Activated CD4-positive, alpha-beta T cell treated with anti-CD3 and anti-CD28 coated beads, Interleukin-2, amount 10 ng/mL, durations not matched to agents 24 days and 14 days (primary cell): ENCODE data around the gene NUP153. TPM values are rescaled to one million over a fixed set of nuclear protein-coding genes. Genes with fewer than 3 reads are reported as not detected.
"Not testable (repeated sequence)": the region's sequence is repeated elsewhere in the genome, so short reads cannot be mapped to it uniquely, and the experiment has no call there.

Experiments
- DNase-seq: peaks from one replicate; pipeline ENCODE4 v3.0.0; 2022
- H3K27ac Mint-ChIP-seq: one replicate; pipeline ENCODE4 v1.8.0; 2022; ENCODE audit warnings: mild to moderate bottlenecking, mixed read lengths
- H3K27me3 Mint-ChIP-seq: one replicate; pipeline ENCODE4 v1.8.0; 2022; ENCODE audit warnings: mixed read lengths
- H3K36me3 Mint-ChIP-seq: one replicate; pipeline ENCODE4 v1.8.0; 2022; ENCODE audit warnings: low read depth, mild to moderate bottlenecking, mixed read lengths
- H3K4me1 Mint-ChIP-seq: one replicate; pipeline ENCODE4 v1.8.0; 2021; ENCODE audit warnings: mixed read lengths
- H3K4me3 Mint-ChIP-seq: one replicate; pipeline ENCODE4 v1.8.0; 2022; ENCODE audit warnings: mild to moderate bottlenecking, moderate library complexity, mixed read lengths
- H3K9me3 Mint-ChIP-seq: one replicate; pipeline ENCODE4 v1.8.0; 2021; ENCODE audit warnings: mixed read lengths
- intact Hi-C: fragments of 100-400 bp; cut with micrococcal nuclease; formaldehyde crosslinking; loops from one replicate; pipeline ENCODE4 v1.15.1; 2023
- total RNA-seq: library from RNA; stranded (reverse); gene quantifications from 2 replicates; pipeline ENCODE4 v1.2.3, GENCODE V29; 2022

The NUP153 gene
- total RNA-seq: 108 and 109 TPM in 2 replicates

DNA sequence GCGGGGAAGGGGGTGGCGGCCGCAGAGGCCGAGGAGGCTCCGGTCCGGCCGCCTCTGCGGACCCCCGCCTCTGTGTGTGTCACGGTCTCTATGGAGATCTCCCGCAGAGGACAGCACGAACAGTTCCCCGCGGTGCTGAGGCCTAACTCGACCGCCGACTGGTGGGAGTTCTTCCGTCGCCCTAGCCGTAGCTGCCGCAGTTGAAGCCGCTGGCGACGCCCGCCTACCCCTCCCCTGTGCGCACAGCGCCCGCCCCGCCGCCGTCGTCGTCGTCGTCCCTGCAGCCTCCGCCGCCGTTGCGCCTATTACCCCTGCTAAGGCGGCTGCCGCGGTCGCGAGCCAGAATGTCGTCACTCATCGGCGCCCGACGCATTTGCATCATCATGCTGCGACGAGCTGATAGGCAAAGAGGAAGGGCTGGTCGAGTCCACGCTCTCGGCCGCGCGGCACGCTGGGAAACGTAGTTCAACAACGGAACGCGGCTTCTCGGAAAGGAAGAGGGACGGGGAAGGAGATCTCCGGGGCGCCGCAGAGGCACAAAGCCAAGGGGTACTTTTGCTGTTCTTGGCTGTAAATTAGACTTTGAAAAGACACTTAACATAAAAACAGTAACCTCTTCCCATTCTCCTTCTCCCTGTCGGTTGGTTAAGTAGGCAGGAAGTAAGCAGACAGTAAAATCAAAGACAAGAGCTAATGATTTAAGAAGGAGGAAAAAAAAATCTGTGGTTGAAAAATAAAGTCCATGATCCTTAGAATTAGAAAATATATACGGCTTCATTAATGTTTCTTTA, at the start of gene NUP153:
Gene NUP153 (minus strand): TSS at position 346 of the 791 bp plus-strand sequence. CDS start 538 bp downstream, outside the sequence.
- peaks cover 32% of the 10 kb centered on the region for H3K36me3 Mint-ChIP-seq
- peak within 1 kb of the TSS; percentile 90 for H3K4me3 Mint-ChIP-seq
- H3K27me3 Mint-ChIP-seq: peaks cover 2% of the 10 kb centered on the region
- intact Hi-C loops: loop anchor here (1.0 to 5.0 kb wide), 6 partner anchors 9 to 556 kb away; partner anchors contain the start of genes DEK, FAM8A1, KDM1B and TPMT
- peak within 1 kb of the TSS; percentile 95 for H3K27ac Mint-ChIP-seq
- H3K9me3 Mint-ChIP-seq: no peaks in the 10 kb centered on the region
- peak; percentile 100 for DNase-seq
- peaks cover 28% of the 10 kb centered on the region for H3K4me1 Mint-ChIP-seq

DNA sequence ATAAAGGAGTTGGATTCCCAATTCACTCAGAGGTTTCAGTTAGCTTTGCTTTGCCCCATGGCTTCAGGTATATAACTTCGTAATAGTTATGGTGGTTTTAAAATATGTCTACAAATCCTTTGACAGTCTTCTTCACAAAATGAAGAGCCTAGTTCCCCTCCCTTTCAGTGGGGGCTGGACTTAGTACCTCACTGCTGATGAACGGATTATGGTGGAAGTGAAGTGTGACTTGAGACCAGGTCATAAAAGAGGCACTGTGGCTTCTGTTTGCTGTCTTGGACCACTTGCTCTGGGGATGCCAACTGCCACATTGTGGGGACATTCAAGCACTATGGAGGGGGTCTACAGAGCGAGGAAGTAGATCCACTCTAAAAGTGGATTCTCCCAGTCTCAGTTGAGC, 47.5 kb upstream of the NUP153 start:
- Mint-ChIP-seq H3K36me3 (no peaks in the 10 kb centered on the region), H3K4me3 (no peak overlapping the region), H3K4me1 (no peaks in the 10 kb centered on the region), H3K27me3 (peaks cover 6% of the 10 kb centered on the region), H3K27ac (no peak overlapping the region), H3K9me3 (no peaks in the 10 kb centered on the region)
- DNase-seq: no peak
- intact Hi-C loops: no loop called here

DNA sequence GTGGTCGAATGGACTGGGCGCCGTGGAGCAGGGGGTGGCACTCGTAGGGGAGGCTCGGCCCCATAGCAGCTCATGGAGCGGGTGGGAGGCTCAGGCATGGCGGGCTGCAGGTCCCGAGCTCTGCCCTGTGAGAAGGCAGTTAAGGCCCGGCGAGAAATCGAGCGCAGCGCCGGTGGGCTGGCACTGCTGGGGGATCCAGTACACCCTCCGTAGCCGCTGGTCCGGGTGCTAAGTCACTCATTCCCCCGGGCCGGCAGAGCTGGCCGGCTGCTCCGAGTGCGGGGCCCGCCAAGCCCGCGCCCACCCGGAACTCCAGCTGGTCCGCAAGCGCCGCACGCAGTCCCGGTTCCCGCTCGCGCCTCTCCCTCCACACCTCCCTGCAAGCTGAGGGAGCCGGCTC, 38.6 kb upstream of the NUP153 start:
- H3K4me3 Mint-ChIP-seq, intact Hi-C loops, H3K9me3 Mint-ChIP-seq, H3K4me1 Mint-ChIP-seq, DNase-seq, H3K36me3 Mint-ChIP-seq, H3K27ac Mint-ChIP-seq, H3K27me3 Mint-ChIP-seq: not testable (repeated sequence)

DNA sequence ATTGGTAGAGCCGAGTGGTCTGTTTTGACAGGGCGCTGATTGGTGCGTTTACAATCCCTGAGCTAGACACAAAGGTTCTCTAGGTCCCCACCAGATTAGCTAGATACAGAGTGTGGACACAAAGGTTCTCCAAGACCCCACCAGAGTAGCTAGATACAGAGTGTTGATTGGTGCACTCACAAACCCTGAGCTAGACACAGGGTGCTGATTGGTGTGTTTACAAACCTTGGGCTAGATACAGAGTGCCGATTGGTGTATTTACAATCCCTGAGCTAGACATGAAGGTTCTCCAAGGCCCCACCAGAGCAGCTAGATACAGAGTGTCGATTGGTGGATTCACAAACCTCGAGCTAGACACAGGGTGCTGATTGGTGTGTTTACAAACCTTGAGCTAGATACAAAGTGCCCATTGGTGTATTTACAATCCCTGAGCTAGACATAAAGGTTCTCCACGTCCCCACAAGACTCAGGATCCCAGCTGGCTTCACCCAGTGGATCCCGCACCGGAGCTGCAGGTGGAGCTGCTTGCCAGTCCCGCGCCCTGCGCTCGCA, 38.1 kb upstream of the NUP153 start:
- intact Hi-C loops, H3K9me3 Mint-ChIP-seq, H3K27me3 Mint-ChIP-seq, DNase-seq, H3K36me3 Mint-ChIP-seq, H3K4me1 Mint-ChIP-seq, H3K4me3 Mint-ChIP-seq, H3K27ac Mint-ChIP-seq: not testable (repeated sequence)

DNA sequence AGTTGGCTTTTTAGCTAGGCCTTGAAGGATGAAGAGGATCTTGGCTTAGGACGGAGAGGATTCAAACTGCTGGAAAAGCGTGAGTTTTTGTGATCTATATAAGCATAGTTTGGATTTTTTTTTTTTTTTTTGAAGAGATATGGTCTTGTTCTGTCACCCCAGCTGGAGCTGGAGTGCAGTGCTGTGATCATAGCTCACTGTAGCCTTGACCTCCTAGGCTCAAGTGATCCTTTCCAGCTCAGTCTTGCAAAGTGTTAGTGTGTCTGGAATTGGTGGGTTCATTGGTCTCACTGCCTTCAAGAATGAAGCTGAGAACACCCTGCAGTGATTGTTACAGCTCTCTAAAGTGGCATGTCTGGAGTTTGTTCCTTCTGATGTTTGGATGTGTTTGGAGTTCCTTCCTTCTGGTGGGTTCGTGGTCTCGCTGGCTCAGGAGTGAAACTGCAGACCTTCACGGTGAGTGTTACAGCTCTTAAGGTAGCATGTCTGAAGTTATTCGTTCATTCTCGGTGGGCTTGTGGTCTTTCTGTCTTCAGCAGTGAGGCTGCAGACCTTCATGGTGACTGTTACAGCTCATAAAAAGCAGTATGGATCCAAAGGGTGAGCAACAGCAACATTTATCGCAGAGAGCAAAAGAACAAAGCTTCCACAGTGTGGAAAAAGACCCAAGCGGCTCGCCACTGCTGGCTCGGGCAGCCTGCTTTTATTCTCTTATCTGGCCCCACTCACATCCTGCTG, 37.5 kb upstream of the NUP153 start:
- H3K27ac Mint-ChIP-seq: no peak overlapping the region
- no peak for DNase-seq
- H3K27me3 Mint-ChIP-seq: peaks cover 2% of the 10 kb centered on the region
- H3K4me3 Mint-ChIP-seq: no peak overlapping the region
- H3K36me3 Mint-ChIP-seq: no peaks in the 10 kb centered on the region
- no peaks in the 10 kb centered on the region for H3K9me3 Mint-ChIP-seq
- intact Hi-C loops: no loop called here
- H3K4me1 Mint-ChIP-seq: peaks cover 2% of the 10 kb centered on the region

DNA sequence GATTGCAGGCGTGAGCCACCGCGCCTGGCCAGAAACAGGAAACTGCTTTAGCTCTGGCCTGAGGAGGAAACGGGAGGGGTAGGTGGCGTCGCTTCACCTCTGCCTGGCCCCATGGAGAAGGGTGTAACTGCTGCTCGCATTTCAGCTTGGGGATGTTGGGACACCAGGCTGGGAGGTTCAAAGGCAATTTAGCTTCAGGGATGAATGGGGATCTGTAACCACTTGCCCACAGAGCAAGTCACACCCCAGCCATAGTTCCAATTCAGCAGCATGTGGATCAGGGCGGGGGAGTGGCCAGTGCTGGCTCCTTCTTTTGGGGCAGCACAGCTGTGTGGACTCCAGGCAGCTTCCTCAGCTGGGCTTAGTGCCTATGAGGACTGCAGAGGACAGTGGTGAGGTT, 34.8 kb upstream of the NUP153 start:
- H3K27ac Mint-ChIP-seq: no peak overlapping the region
- intact Hi-C loops: no loop called here
- peaks cover 2% of the 10 kb centered on the region for H3K27me3 Mint-ChIP-seq
- H3K4me3 Mint-ChIP-seq: no peak overlapping the region
- H3K36me3 Mint-ChIP-seq: no peaks in the 10 kb centered on the region
- H3K4me1 Mint-ChIP-seq: peaks cover 2% of the 10 kb centered on the region
- peaks cover 6% of the 10 kb centered on the region for H3K9me3 Mint-ChIP-seq
- DNase-seq: no peak

DNA sequence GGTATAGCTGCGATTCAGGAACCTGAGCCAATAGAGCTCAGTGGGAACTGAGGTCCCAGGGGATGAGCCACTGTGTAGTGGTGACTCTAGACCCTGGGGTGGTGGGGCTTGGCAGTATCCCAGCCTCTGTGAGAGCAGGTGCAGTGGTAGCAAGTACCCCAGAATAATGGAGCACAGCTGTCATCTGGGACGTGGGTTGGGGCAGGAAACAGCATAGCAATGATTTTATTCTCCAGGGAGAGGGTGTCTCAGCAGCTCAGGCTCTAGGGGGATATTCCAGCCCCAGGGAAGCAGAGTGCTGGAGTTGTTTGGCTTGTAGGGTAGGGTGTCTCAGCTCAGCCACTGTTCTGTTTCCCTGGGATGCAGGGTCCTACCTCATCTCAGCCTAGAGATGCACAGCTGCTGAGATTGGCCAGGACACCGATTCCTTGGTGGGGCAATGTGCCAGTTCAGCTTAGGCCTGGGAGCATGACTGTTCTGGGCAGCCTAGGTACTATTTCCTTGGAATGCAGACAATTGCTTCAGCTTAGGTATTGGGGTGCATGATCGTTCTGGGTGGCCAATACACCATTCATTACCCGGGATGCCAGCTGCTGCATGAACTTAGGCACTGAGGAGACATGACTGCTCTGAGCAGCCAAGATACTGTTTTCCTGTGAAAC, 34.0 kb upstream of the NUP153 start:
- Mint-ChIP-seq H3K4me3 (no peak overlapping the region), H3K27ac (no peak overlapping the region), H3K9me3 (peaks cover 6% of the 10 kb centered on the region), H3K4me1 (peaks cover 2% of the 10 kb centered on the region), H3K27me3 (peaks cover 2% of the 10 kb centered on the region), H3K36me3 (no peaks in the 10 kb centered on the region)
- intact Hi-C loops: no loop called here
- no peak for DNase-seq

DNA sequence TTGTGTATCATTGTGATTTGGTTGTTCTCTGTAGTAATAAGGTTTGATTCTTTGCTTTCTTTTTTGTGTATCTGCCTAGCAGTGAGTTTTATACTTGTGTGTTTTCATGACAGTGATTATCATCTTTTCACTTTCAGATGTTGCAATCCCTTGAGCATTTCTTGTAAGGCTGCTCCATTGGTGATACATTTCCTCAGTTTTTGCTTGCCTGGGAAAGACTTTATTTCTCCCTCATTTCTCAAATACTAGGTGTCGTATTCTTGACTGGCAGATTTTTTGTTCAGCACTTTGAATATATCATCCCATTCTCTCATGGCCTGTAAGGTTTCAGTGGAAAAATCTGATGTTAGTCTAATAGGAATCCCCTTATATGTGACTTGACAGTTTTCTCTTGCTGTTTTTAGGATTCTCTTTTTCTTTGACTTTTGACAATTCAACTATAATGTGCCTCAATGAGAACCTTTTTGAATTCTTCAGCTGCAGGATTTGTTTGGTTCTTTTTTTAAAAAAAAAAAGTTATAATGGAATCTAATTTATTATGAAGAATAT, 31.1 kb upstream of the NUP153 start:
- Mint-ChIP-seq H3K27ac (no peak overlapping the region), H3K27me3 (no peaks in the 10 kb centered on the region), H3K9me3 (peaks cover 6% of the 10 kb centered on the region), H3K36me3 (no peaks in the 10 kb centered on the region), H3K4me1 (no peaks in the 10 kb centered on the region), H3K4me3 (no peak overlapping the region)
- intact Hi-C loops: no loop called here
- no peak for DNase-seq

DNA sequence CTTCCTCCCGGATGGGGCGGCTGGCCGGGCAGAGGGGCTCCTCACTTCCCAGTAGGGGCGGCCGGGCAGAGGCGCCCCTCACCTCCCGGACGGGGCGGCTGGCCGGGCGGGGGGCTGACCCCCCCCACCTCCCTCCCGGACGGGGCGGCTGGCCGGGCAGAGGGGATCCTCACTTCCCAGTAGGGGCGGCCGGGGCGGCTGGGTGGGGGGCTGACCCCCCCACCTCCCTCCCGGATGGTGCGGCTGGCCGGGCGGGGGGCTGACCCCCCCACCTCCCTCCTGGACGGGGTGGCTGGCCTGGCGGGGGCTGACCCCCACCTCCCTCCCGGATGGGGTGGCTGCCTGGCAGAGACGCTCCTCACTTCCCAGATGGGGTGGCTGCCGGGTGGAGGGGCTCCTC, 28.6 kb upstream of the NUP153 start:
- H3K27ac Mint-ChIP-seq, H3K4me1 Mint-ChIP-seq, H3K27me3 Mint-ChIP-seq, H3K36me3 Mint-ChIP-seq, intact Hi-C loops, DNase-seq, H3K4me3 Mint-ChIP-seq, H3K9me3 Mint-ChIP-seq: not testable (repeated sequence)

DNA sequence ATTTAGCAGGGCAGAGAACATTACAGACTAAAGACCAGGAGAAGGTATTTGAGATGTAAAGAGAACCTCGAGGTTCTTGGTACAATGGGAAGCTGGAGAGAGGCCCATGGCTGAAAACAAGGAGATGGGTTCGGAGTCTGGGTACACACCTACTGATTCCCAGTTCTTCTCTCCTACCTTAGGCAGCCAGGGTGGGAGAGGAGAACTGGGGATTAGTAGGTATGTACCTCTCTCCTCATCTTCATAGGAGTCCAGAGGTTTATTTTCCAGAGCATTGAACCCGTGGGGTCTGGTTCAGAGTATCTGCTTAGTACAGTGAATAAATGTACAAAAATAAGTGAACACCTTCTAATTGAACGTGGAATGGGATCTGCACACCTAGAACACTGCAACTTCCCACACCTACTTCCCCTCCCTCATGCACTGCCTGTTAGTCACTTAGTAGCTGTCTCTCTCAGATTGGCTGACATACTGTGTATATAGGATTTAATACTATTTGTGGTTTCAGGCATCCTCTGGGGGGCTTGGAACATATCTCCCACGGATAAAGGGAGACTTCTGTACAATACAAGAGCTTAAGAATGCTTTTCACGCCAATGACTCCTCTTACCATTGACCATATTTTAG, 23.5 kb upstream of the NUP153 start:
- Mint-ChIP-seq H3K4me1 (no peaks in the 10 kb centered on the region), H3K36me3 (no peaks in the 10 kb centered on the region), H3K4me3 (no peak overlapping the region), H3K27ac (no peak overlapping the region), H3K27me3 (peaks cover 2% of the 10 kb centered on the region), H3K9me3 (no peaks in the 10 kb centered on the region)
- intact Hi-C loops: no loop called here
- no peak for DNase-seq

DNA sequence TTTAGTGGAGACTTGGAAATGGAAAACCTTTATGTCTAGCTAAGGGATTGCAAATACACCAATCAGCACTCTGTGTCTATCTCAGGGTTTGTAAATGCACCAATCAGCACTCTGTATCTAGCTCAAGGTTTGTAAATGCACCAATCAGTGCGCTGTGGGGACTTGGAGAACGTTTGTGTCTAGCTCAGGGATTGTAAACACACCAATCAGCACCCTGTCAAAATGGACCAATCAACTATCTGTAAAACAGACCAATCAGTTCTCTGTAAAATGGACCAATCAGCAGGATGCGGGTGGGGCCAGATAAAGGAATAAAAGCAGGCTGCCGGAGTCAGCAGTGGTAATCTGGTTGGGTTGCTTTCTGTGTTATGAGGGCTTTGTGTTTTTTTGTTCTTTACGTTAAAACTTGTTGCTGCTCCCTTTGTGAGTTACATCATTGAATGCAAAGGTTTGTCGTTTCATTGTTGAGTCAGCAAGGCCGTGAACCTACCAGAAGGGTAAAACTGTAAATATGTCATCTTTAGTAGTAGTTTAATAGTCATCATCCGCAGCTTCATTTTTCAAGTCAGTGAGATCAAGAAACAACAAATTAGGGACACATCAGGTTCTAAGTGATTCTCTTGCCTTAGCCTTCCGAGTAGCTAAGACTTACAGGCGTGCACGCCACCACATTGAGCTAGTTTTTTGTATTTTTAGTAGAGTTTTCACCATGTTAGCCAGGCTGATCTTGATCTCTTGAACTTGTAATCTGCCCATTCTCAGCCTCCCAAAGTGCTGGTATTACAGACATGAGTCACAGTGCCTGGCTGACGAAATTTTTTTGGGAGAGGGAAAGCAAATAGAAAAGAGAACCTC, 22.7 kb upstream of the NUP153 start:
- peaks cover 2% of the 10 kb centered on the region for H3K27me3 Mint-ChIP-seq
- no peaks in the 10 kb centered on the region for H3K36me3 Mint-ChIP-seq
- no peak overlapping the region for H3K27ac Mint-ChIP-seq
- no peaks in the 10 kb centered on the region for H3K4me1 Mint-ChIP-seq
- intact Hi-C loops: no loop called here
- no peaks in the 10 kb centered on the region for H3K9me3 Mint-ChIP-seq
- DNase-seq: no peak
- no peak overlapping the region for H3K4me3 Mint-ChIP-seq

DNA sequence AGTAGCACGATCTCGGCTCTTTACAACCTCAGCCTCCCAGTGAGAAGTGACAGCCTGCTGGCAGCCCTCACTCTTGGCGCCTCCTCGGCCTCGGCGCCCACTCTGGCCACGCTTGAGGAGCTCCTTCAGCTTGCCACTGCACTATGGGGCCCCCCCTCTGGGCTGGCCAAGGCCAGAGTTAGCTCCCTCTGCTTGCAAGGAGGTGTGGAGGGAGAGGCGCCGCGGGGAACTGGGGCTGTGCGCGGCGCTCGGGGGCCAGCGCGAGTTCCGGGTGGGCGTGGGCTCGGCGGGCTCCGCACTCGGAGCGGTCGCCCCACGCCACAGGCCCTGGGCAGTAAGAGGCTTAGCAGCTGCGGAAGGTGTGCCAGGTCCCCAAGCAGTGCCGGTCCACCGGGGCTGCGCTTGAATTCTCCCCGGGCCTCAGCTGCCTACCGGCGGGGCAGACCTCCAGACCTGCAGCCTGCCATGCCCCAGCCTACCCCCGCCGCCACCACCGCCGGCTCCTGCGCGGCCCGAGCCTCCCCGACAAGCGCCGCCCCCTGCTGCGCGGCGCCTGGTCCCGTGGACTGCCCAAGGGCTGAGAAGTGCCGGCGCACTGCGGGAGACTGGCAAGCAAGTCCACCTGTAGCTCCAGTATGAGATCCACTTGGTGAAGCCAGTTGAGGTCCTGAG, 22.0 kb upstream of the NUP153 start:
- Mint-ChIP-seq H3K36me3 (no peaks in the 10 kb centered on the region), H3K4me1 (no peaks in the 10 kb centered on the region), H3K27ac (no peak overlapping the region), H3K4me3 (no peak overlapping the region), H3K9me3 (no peaks in the 10 kb centered on the region), H3K27me3 (peaks cover 4% of the 10 kb centered on the region)
- DNase-seq: no peak
- intact Hi-C loops: no loop called here
